GM19328 (cell line): ENCODE results near the gene MOSPD2.

Experiments used
- ATAC-seq: cut with Tn5 transposase; IDR thresholded peaks from one replicate; pipeline ENCODE4 v1.9.1; 2021; ENCODE audit warnings: mild to moderate bottlenecking, moderate library complexity; ENCODE audit not compliant: unreplicated experiment

The MOSPD2 gene

GRCh38 chrX:14872851-14873675 lies at the start of gene MOSPD2, which contains the start of gene FANCB:
TSS of gene MOSPD2 (plus strand) at chrX:14873421. CDS start at chrX:14873529, 108 bp downstream.
TSS of gene FANCB (minus strand) at chrX:14873069. CDS start at chrX:14865510, 7,559 bp downstream.
- peak; percentile 96 for ATAC-seq

GRCh38 chrX:14825851-14826250 lies 47.4 kb upstream of the MOSPD2 start:
- no peak for ATAC-seq

GRCh38 chrX:14826319-14826718 lies 46.9 kb upstream of the MOSPD2 start:
- no peak for ATAC-seq

- no peak for ATAC-seq
Measured at GRCh38 chrX:14829643-14830042, 43.6 kb upstream of the MOSPD2 start.

DNA sequence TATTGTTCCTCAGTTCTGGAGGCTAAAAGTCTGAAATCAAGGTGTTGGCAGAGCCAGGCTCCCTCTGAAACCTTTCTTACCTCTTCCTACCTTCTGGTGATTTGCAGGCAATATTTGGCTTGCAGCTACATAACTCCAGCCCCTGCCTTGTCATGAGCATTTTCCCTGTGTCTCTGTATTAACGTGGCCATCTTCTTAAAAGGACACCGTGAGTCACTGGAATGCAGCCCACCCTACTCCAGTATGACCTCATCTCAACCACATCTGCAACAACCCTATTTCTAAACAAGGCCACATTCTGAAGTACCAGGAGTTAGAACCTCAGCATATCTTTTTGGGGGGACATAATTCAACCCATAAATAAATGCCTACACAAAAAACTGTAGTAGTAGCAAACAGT lies 41.1 kb upstream of the MOSPD2 start:
- ATAC-seq = no peak

GRCh38 chrX:14832586-14832985 lies 40.6 kb upstream of the MOSPD2 start:
- no peak for ATAC-seq

- no peak for ATAC-seq
Measured at GRCh38 chrX:14837155-14837554, 36.1 kb upstream of the MOSPD2 start.

GRCh38 chrX:14843666-14844065 lies 29.6 kb upstream of the MOSPD2 start:
- no peak for ATAC-seq

DNA sequence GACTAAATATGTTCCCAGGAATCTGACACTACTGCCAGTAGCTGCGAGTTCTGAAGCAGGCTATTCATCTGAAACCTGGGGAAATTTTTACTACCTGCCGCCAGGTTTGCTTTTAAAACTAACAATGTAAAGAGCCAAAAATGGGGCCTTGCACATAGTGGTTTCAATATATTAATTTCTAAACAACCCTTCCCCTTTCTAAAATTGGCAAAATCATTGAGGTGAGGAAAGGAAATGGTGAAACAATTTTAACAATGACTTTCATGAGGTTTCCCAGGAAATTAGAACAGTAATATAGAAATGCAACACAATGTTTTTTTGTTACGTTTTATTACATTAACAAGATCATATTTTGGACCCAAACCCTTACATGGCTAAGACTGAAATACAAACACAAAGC lies 21.7 kb upstream of the MOSPD2 start:
- no peak for ATAC-seq

DNA sequence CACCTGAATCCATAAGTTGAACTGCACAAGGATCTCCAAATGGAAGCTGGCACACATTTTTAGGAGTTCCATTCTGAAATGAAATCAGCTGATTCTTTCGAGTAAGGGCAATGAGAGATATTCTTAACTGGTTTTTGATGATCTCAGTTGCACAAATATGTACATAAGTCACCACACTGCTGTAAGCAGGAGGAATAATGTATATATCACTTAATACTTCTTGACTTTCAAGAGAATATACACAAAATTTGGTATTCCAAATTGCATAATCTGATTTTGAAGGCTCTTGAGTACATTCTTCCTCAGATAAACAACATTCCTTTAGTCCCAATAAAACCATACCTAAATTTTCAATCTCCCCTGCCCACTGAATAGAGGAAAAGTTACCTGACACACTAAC lies 8.6 kb upstream of the MOSPD2 start:
- ATAC-seq = no peak

DNA sequence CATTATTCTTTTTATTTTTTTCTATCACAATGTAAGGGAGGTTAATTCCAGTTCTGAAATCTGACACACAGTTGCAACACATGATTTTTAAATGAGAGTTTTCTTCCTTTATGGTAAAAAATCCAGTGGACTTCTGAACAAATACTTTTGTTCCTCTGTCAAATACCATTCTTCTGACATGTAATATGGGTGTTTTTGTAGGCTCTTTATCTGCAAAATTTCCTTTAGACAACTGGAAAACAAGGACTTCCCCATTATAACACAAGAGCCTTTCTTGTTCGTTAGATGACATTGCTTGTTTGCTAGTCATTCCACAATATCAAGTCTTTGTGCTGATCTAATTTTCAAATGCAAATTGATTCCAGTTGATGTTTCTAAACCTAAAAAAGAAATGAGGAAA lies 8.0 kb upstream of the MOSPD2 start:
- no peak for ATAC-seq

GRCh38 chrX:14871767-14872166 lies 1.5 kb upstream of the MOSPD2 start:
- ATAC-seq = no peak

DNA sequence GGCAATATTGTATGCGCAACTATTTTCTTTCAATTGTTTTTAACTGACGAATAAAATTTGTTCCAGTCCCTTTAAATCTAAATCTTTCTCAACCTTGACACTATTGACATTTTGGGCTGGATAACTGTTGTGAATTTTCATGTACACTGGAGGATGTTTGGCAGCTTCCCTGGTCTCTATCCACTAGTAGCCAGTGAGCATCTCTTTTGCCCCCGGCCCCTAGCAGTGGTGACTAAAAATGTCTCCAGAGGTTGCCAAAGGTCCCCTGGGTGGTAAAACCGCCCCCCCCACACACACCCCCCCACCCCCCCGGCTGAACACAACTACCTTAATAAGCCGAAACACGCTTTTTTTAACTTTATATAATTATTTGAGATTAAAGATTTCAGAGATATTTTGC lies 866 bp upstream of the MOSPD2 start:
- ATAC-seq = no peak

DNA sequence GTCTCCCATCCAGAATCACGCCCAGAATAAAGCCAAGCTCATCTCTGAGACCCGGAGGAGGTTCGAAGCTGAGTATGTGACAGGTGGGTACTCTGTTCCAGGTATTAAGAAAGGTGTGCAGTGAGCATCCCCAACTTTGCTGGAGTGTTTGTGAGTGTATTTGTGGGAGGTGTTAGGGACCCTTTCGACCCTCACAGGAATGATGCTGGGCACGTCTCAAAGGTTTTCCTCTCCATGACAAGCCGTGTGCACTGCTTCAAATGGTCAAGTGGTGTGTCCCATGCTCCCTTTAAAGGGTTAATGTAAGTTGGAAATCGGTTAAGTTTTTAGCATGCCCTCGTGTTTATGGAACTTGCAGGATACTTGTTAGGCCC lies 442 bp downstream of the MOSPD2 start:
- no peak for ATAC-seq

- ATAC-seq = no peak
Measured at GRCh38 chrX:14875624-14876023, 2.4 kb downstream of the MOSPD2 start.

GRCh38 chrX:14883826-14884225 lies 10.6 kb downstream of the MOSPD2 start:
- no peak for ATAC-seq

GRCh38 chrX:14884714-14885113 lies 11.5 kb downstream of the MOSPD2 start:
- no peak for ATAC-seq

GRCh38 chrX:14886252-14886651 lies 13.0 kb downstream of the MOSPD2 start:
- no peak for ATAC-seq

- ATAC-seq = no peak
Measured at GRCh38 chrX:14896273-14896672, 23.1 kb downstream of the MOSPD2 start.

GRCh38 chrX:14897042-14897441 lies 23.8 kb downstream of the MOSPD2 start:
- ATAC-seq = no peak

- no peak for ATAC-seq
Measured at GRCh38 chrX:14899607-14900006, 26.4 kb downstream of the MOSPD2 start.

DNA sequence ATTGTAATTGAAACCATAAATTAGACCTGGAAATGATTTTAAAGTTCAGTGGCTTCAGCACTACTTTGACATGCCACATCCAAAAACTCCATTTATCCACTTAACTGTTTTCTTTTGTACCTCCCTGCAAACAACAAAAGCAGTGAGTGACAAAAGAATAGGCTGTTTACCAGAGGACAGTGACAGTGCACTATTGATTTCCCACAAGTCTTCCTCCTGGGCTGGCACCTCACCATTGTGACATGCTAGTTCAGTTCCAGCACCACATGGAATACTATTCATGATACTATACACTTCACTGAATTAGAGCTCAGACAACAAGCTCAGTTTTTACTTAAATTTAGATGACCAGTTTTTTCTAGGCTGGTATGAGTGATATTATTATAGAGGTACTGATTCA lies 29.3 kb downstream of the MOSPD2 start:
- no peak for ATAC-seq

GRCh38 chrX:14903891-14904290 lies 30.7 kb downstream of the MOSPD2 start:
- ATAC-seq = no peak
